T-helper 17 cell (primary cell): ENCODE data around the gene RSAD2. TPM values are rescaled to one million over a fixed set of nuclear protein-coding genes. Genes with fewer than 3 reads are reported as not detected.

Source experiments
- ATAC-seq: fragments of 150-1000 bp; cut with Tn5 transposase; 2 replicates; pipeline ENCODE4 v1.10.0; 2021; ENCODE audit warnings: mild to moderate bottlenecking, moderate library complexity
- DNase-seq, 3 donors: peaks; one replicate each; pipeline versions ENCODE4 v3.0.0 to v3.0.0-alpha.2; 2020 to 2021
- H3K9me3 ChIP-seq: one replicate; pipeline ENCODE4 v1.7.0; 2013; ENCODE audit warnings: low read length, mild to moderate bottlenecking; ENCODE audit not compliant: control insufficient read depth, poor library complexity, severe bottlenecking
- H3K27ac Mint-ChIP-seq: one replicate; pipeline ENCODE4 v1.8.0; 2022; ENCODE audit warnings: mild to moderate bottlenecking, moderate library complexity, mixed read lengths
- H3K27me3 Mint-ChIP-seq: one replicate; pipeline ENCODE4 v1.8.0; 2022; ENCODE audit warnings: mixed read lengths
- H3K36me3 Mint-ChIP-seq: one replicate; pipeline ENCODE4 v1.8.0; 2022; ENCODE audit warnings: low read depth, mixed read lengths
- H3K4me1 Mint-ChIP-seq: one replicate; pipeline ENCODE4 v1.8.0; 2022; ENCODE audit warnings: mild to moderate bottlenecking, mixed read lengths
- H3K4me3 Mint-ChIP-seq: one replicate; pipeline ENCODE4 v1.8.0; 2022; ENCODE audit warnings: mild to moderate bottlenecking, moderate library complexity, mixed read lengths
- total RNA-seq, 4 donors: library from RNA in 2 of 4; stranded (reverse) in 2 of 4; gene quantifications; one replicate each; pipeline ENCODE4 v1.2.3 and lab custom pipeline; 2022 to 2026

The RSAD2 gene
- total RNA-seq, 2 donors from 2014 or later = 4.1 to 4.7 TPM

- H3K4me1 Mint-ChIP-seq = peaks cover 36% of the 10 kb centered on the region
- no peak for DNase-seq
- ATAC-seq = no peak
- peak overlapping the region; percentile 67 for H3K27ac Mint-ChIP-seq
- peaks cover 2% of the 10 kb centered on the region for H3K36me3 Mint-ChIP-seq
- no peaks in the 10 kb centered on the region for H3K27me3 Mint-ChIP-seq
- H3K9me3 ChIP-seq = no peaks in the 10 kb centered on the region
- peak overlapping the region; percentile 76 for H3K4me3 Mint-ChIP-seq
These were observed 39.1 kb downstream of the RSAD2 start for GRCh38 chr2:6916736-6917070.

GRCh38 chr2:6917071-6917760 lies 39.6 kb downstream of the RSAD2 start, which contains the start of gene RNF144A:
Gene RNF144A (plus strand): TSS chr2:6917412. CDS start chr2:6996927, 79,515 bp downstream.
- H3K9me3 ChIP-seq = no peaks in the 10 kb centered on the region
- ATAC-seq = peak; percentile 90
- H3K27me3 Mint-ChIP-seq = no peaks in the 10 kb centered on the region
- H3K27ac Mint-ChIP-seq = peak within 1 kb of the TSS; percentile 67
- peak; percentile 66 to 77 (median 69) for DNase-seq
- peaks cover 2% of the 10 kb centered on the region for H3K36me3 Mint-ChIP-seq
- H3K4me1 Mint-ChIP-seq = peaks cover 38% of the 10 kb centered on the region
- H3K4me3 Mint-ChIP-seq = peak within 1 kb of the TSS; percentile 76

- Mint-ChIP-seq H3K27ac (no peak overlapping the region), H3K27me3 (no peaks in the 10 kb centered on the region), H3K4me1 (peaks cover 32% of the 10 kb centered on the region), H3K36me3 (peaks cover 2% of the 10 kb centered on the region), H3K4me3 (peak overlapping the region; percentile 74)
- ATAC-seq = peak; percentile 40
- no peak for DNase-seq
- H3K9me3 ChIP-seq = no peaks in the 10 kb centered on the region
These were observed 40.3 kb downstream of the RSAD2 start for GRCh38 chr2:6917761-6918421.

GRCh38 chr2:6919901-6920742 lies 42.5 kb downstream of the RSAD2 start:
- peaks cover 7% of the 10 kb centered on the region for H3K36me3 Mint-ChIP-seq
- peak overlapping the region; percentile 12 for H3K4me3 Mint-ChIP-seq
- no peak for ATAC-seq
- DNase-seq = no peak
- H3K9me3 ChIP-seq = no peaks in the 10 kb centered on the region
- no peak overlapping the region for H3K27ac Mint-ChIP-seq
- peaks cover 32% of the 10 kb centered on the region for H3K4me1 Mint-ChIP-seq
- no peaks in the 10 kb centered on the region for H3K27me3 Mint-ChIP-seq

GRCh38 chr2:6920743-6921064 lies 43.1 kb downstream of the RSAD2 start:
- H3K36me3 Mint-ChIP-seq = peaks cover 7% of the 10 kb centered on the region
- ATAC-seq (no peak), DNase-seq (no peak)
- no peaks in the 10 kb centered on the region for H3K27me3 Mint-ChIP-seq
- no peaks in the 10 kb centered on the region for H3K9me3 ChIP-seq
- peak overlapping the region; percentile 12 for H3K4me3 Mint-ChIP-seq
- H3K27ac Mint-ChIP-seq = no peak overlapping the region
- peaks cover 35% of the 10 kb centered on the region for H3K4me1 Mint-ChIP-seq

- no peak overlapping the region for H3K27ac Mint-ChIP-seq
- H3K36me3 Mint-ChIP-seq = peaks cover 7% of the 10 kb centered on the region
- ATAC-seq = no peak
These were observed 43.8 kb downstream of the RSAD2 start for GRCh38 chr2:6921321-6921922.

GRCh38 chr2:6922201-6922656 lies 44.7 kb downstream of the RSAD2 start:
- DNase-seq (no peak), ATAC-seq (no peak)
- H3K27ac Mint-ChIP-seq = no peak overlapping the region
- peaks cover 38% of the 10 kb centered on the region for H3K4me1 Mint-ChIP-seq
- no peaks in the 10 kb centered on the region for H3K9me3 ChIP-seq
- no peak overlapping the region for H3K4me3 Mint-ChIP-seq
- H3K27me3 Mint-ChIP-seq = no peaks in the 10 kb centered on the region
- peaks cover 7% of the 10 kb centered on the region for H3K36me3 Mint-ChIP-seq

More at GRCh38 chr2:6921321-6921922, 43.8 kb downstream of the RSAD2 start:
- Mint-ChIP-seq H3K4me3 (peak overlapping the region; percentile 41), H3K4me1 (peaks cover 38% of the 10 kb centered on the region), H3K27me3 (no peaks in the 10 kb centered on the region)
- H3K9me3 ChIP-seq = no peaks in the 10 kb centered on the region
- DNase-seq = no peak

- ATAC-seq = no peak
- no peaks in the 10 kb centered on the region for H3K9me3 ChIP-seq
- H3K27ac Mint-ChIP-seq = peak overlapping the region; percentile 45
- H3K27me3 Mint-ChIP-seq = no peaks in the 10 kb centered on the region
- H3K4me3 Mint-ChIP-seq = no peak overlapping the region
- peaks cover 40% of the 10 kb centered on the region for H3K4me1 Mint-ChIP-seq
- DNase-seq = no peak
- H3K36me3 Mint-ChIP-seq = peaks cover 7% of the 10 kb centered on the region
These were observed 45.7 kb downstream of the RSAD2 start for GRCh38 chr2:6923319-6923718.

- H3K9me3 ChIP-seq = no peaks in the 10 kb centered on the region
- no peak for DNase-seq
- Mint-ChIP-seq H3K27me3 (no peaks in the 10 kb centered on the region), H3K27ac (peak overlapping the region; percentile 45), H3K4me3 (no peak overlapping the region), H3K36me3 (peaks cover 7% of the 10 kb centered on the region), H3K4me1 (peaks cover 44% of the 10 kb centered on the region)
- ATAC-seq = no peak
These were observed 46.7 kb downstream of the RSAD2 start for GRCh38 chr2:6924101-6924923.

GRCh38 chr2:6924924-6925409 lies 47.4 kb downstream of the RSAD2 start:
- ATAC-seq (no peak), DNase-seq (no peak)
- H3K27ac Mint-ChIP-seq = peak overlapping the region; percentile 45
- no peak overlapping the region for H3K4me3 Mint-ChIP-seq
- no peaks in the 10 kb centered on the region for H3K9me3 ChIP-seq
- H3K4me1 Mint-ChIP-seq = peaks cover 46% of the 10 kb centered on the region
- peaks cover 7% of the 10 kb centered on the region for H3K36me3 Mint-ChIP-seq
- no peaks in the 10 kb centered on the region for H3K27me3 Mint-ChIP-seq

- Mint-ChIP-seq H3K27me3 (no peaks in the 10 kb centered on the region), H3K4me3 (no peak overlapping the region), H3K27ac (no peak overlapping the region), H3K36me3 (peaks cover 7% of the 10 kb centered on the region), H3K4me1 (peaks cover 42% of the 10 kb centered on the region)
- no peak for ATAC-seq
- no peak for DNase-seq
- no peaks in the 10 kb centered on the region for H3K9me3 ChIP-seq
These were observed 48.6 kb downstream of the RSAD2 start for GRCh38 chr2:6926071-6926732.

- Mint-ChIP-seq H3K27me3 (no peaks in the 10 kb centered on the region), H3K27ac (no peak overlapping the region), H3K36me3 (peaks cover 7% of the 10 kb centered on the region), H3K4me3 (no peak overlapping the region), H3K4me1 (peaks cover 40% of the 10 kb centered on the region)
- no peak for ATAC-seq
- DNase-seq = no peak
- H3K9me3 ChIP-seq = no peaks in the 10 kb centered on the region
These were observed 49.6 kb downstream of the RSAD2 start for GRCh38 chr2:6927186-6927585.
